Hepatocyte (in vitro differentiated cells): Measurements from ENCODE around the gene IRF7. TPM values are rescaled to one million over a fixed set of nuclear protein-coding genes. Genes with fewer than 3 reads are reported as not detected.

Source experiments
- DNase-seq: peaks from one replicate; pipeline ENCODE4 v3.0.0-alpha.2; 2016; ENCODE audit warnings: low spot score
- H2AFZ ChIP-seq: fragments of 200-600 bp; sonication (generic); 2 replicates; pipeline ENCODE4 v1.6.0; 2016; ENCODE audit warnings: antibody characterized with exemption, mild to moderate bottlenecking
- H3K27ac ChIP-seq: fragments of 200-600 bp; sonication (generic); 2 replicates; pipeline ENCODE4 v1.5.1; 2016; ENCODE audit warnings: mild to moderate bottlenecking
- H3K27me3 ChIP-seq: fragments of 200-600 bp; sonication (generic); 2 replicates; pipeline ENCODE4 v1.6.1; 2016
- H3K36me3 ChIP-seq: fragments of 200-600 bp; sonication (generic); replicated peaks from 2 replicates; pipeline ENCODE4 v1.5.1; 2016; ENCODE audit warnings: low read depth; ENCODE audit not compliant: insufficient read depth
- H3K4me1 ChIP-seq: fragments of 200-600 bp; sonication (generic); 2 replicates; pipeline ENCODE4 v1.5.1; 2016; ENCODE audit warnings: mild to moderate bottlenecking, moderate library complexity; ENCODE audit not compliant: insufficient read depth
- H3K4me2 ChIP-seq: fragments of 200-600 bp; sonication (generic); 2 replicates; pipeline ENCODE4 v1.6.0; 2016
- H3K4me3 ChIP-seq: fragments of 200-600 bp; sonication (generic); 2 replicates; pipeline ENCODE4 v1.5.1; 2016; ENCODE audit warnings: mild to moderate bottlenecking
- H3K79me2 ChIP-seq: fragments of 200-600 bp; sonication (generic); 2 replicates; pipeline ENCODE4 v1.6.0; 2017; ENCODE audit warnings: mild to moderate bottlenecking
- H3K9me2 ChIP-seq: fragments of 200-600 bp; sonication (generic); replicated peaks from 2 replicates; pipeline ENCODE4 v1.6.0; 2017; ENCODE audit warnings: mild to moderate bottlenecking; ENCODE audit not compliant: insufficient read depth
- H3K9me3 ChIP-seq: fragments of 200-600 bp; sonication (generic); 2 replicates; pipeline ENCODE4 v1.5.1; 2016; ENCODE audit warnings: low read depth, mild to moderate bottlenecking
- H4K20me1 ChIP-seq: fragments of 200-600 bp; sonication (generic); 2 replicates; pipeline ENCODE4 v1.6.0; 2016; ENCODE audit warnings: mild to moderate bottlenecking; ENCODE audit not compliant: insufficient read depth, poor library complexity, severe bottlenecking
- EZH2 ChIP-seq: fragments of 200-600 bp; sonication (generic); IDR thresholded peaks from 2 replicates; pipeline ENCODE4 v1.6.1; 2016; ENCODE audit warnings: antibody characterized with exemption, mild to moderate bottlenecking, borderline replicate concordance
- EZH2phosphoT487 ChIP-seq: fragments of 200-600 bp; sonication (generic); IDR thresholded peaks from one replicate; pipeline ENCODE4 v1.6.1; 2018; ENCODE audit warnings: antibody characterized with exemption, mild to moderate bottlenecking, low read depth, moderate library complexity; ENCODE audit not compliant: unreplicated experiment, severe bottlenecking
- WGBS: methylation state at CpG from one replicate; pipeline ENCODE4 v1.1.6; 2016; ENCODE audit warnings: low lambda C conversion rate; ENCODE audit errors: missing lambda C conversion rate; 5-methylcytosine and 5-hydroxymethylcytosine counted together
- polyA plus RNA-seq: library from polyadenylated mRNA; unstranded; fragments of >200 nt; fragmentation: Nextera tagmentation; extraction: Ambion mirVana; gene quantifications from 2 replicates; pipeline ENCODE4 v1.2.1, GENCODE V29; 2016
- total RNA-seq: library from RNA; depleted of rRNA; stranded (reverse); fragments of >200 nt; gene quantifications from 2 replicates; pipeline ENCODE4 v1.2.3, GENCODE V29; 2014
- TF ChIP-seq, protein P1 (sequence below): fragments of 200-600 bp; sonication (generic); IDR thresholded peaks from 2 replicates; pipeline ENCODE4 v1.5.1; 2016; ENCODE audit warnings: antibody characterized with exemption, mild to moderate bottlenecking; ENCODE audit not compliant: poor library complexity

Gene IRF7
- total and polyA plus RNA-seq, 2 experiments from 2014 or later = 10.4 to 24.6 TPM

- H3K9me2 ChIP-seq = no peaks in the 10 kb centered on the region
- peak; percentile 51 for DNase-seq
- no peak overlapping the region for H3K4me3 ChIP-seq
- TF ChIP-seq EZH2phosphoT487 = no peak
- TF ChIP-seq, protein P1, sequence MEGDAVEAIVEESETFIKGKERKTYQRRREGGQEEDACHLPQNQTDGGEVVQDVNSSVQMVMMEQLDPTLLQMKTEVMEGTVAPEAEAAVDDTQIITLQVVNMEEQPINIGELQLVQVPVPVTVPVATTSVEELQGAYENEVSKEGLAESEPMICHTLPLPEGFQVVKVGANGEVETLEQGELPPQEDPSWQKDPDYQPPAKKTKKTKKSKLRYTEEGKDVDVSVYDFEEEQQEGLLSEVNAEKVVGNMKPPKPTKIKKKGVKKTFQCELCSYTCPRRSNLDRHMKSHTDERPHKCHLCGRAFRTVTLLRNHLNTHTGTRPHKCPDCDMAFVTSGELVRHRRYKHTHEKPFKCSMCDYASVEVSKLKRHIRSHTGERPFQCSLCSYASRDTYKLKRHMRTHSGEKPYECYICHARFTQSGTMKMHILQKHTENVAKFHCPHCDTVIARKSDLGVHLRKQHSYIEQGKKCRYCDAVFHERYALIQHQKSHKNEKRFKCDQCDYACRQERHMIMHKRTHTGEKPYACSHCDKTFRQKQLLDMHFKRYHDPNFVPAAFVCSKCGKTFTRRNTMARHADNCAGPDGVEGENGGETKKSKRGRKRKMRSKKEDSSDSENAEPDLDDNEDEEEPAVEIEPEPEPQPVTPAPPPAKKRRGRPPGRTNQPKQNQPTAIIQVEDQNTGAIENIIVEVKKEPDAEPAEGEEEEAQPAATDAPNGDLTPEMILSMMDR = peak; percentile 16
- peaks cover 14% of the 10 kb centered on the region for H3K4me1 ChIP-seq
- H2AFZ ChIP-seq = no peak overlapping the region
- no peaks in the 10 kb centered on the region for H3K36me3 ChIP-seq
- no peak overlapping the region for H3K27ac ChIP-seq
- no peaks in the 10 kb centered on the region for H3K79me2 ChIP-seq
- peaks cover 23% of the 10 kb centered on the region for H4K20me1 ChIP-seq
- WGBS = 84% methylated on average over 19 of the region's 27 CpGs
- H3K27me3 ChIP-seq = no peaks in the 10 kb centered on the region
- H3K4me2 ChIP-seq = no peak overlapping the region
- H3K9me3 ChIP-seq = no peaks in the 10 kb centered on the region
Observed at GRCh38 chr11:612201-612960, 3.4 kb downstream of the IRF7 start.

- Histone ChIP-seq H3K9me2 (no peaks in the 10 kb centered on the region), H3K27ac (no peak overlapping the region), H3K4me3 (no peak overlapping the region), H3K79me2 (no peaks in the 10 kb centered on the region), H3K4me2 (no peak overlapping the region), H3K36me3 (no peaks in the 10 kb centered on the region), H2AFZ (no peak overlapping the region), H3K27me3 (no peaks in the 10 kb centered on the region), H3K4me1 (peaks cover 14% of the 10 kb centered on the region), H4K20me1 (peaks cover 23% of the 10 kb centered on the region), H3K9me3 (no peaks in the 10 kb centered on the region)
- 93% methylated on average over 49 of the region's 49 CpGs for WGBS
- DNase-seq = no peak
- TF ChIP-seq EZH2 = no peak
Observed at GRCh38 chr11:611001-611996, 4.5 kb downstream of the IRF7 start.

GRCh38 chr11:610146-610801, 5.5 kb downstream of the IRF7 start:
- H3K36me3 ChIP-seq = no peaks in the 10 kb centered on the region

More at GRCh38 chr11:610146-610801, 5.5 kb downstream of the IRF7 start:
- H4K20me1 ChIP-seq = peaks cover 23% of the 10 kb centered on the region
- DNase-seq = no peak
- peaks cover 13% of the 10 kb centered on the region for H3K4me1 ChIP-seq
- no peaks in the 10 kb centered on the region for H3K27me3 ChIP-seq
- H3K79me2 ChIP-seq = no peaks in the 10 kb centered on the region
- no peaks in the 10 kb centered on the region for H3K9me2 ChIP-seq
- WGBS = 98% methylated on average over 11 of the region's 18 CpGs
- TF ChIP-seq EZH2phosphoT487 = no peak
- TF ChIP-seq, protein P1 = no peak
- TF ChIP-seq EZH2 = no peak
- no peak overlapping the region for H3K4me2 ChIP-seq
- no peaks in the 10 kb centered on the region for H3K9me3 ChIP-seq
- H3K27ac ChIP-seq = no peak overlapping the region
- no peak overlapping the region for H2AFZ ChIP-seq
- no peak overlapping the region for H3K4me3 ChIP-seq
